HepG2 (cell line): ENCODE data around the gene SNX2. TPM values are rescaled to one million over a fixed set of nuclear protein-coding genes. Genes with fewer than 3 reads are reported as not detected.
A peak's percentile ranks its signal among the peaks of the same experiment; 100 is the strongest.

ENCODE experiments used
- CREBL2 ChIP-seq: sonication (generic); formaldehyde crosslinking; IDR thresholded peaks from 2 replicates; pipeline ENCODE4 v1.8.1; 2023; ENCODE audit warnings: missing genetic modification reagents, mild to moderate bottlenecking, borderline replicate concordance
- ESRRA ChIP-seq: sonication (generic); formaldehyde crosslinking; IDR thresholded peaks from 2 replicates; pipeline ENCODE4 v1.5.1; 2020; ENCODE audit warnings: mild to moderate bottlenecking, low read depth, missing genetic modification reagents
- KAT2B ChIP-seq: fragments of 150-350 bp; IDR thresholded peaks from 2 replicates; pipeline ENCODE4 v1.6.1; 2014; ENCODE audit warnings: low read depth, low read length, borderline replicate concordance
- MED8 ChIP-seq: sonication (generic); formaldehyde crosslinking; IDR thresholded peaks from 2 replicates; pipeline ENCODE4 v1.8.1; 2023; ENCODE audit warnings: mild to moderate bottlenecking, missing genetic modification reagents; ENCODE audit not compliant: insufficient replicate concordance
- PITX1 ChIP-seq: sonication (generic); formaldehyde crosslinking; IDR thresholded peaks from 2 replicates; pipeline ENCODE4 v1.5.1; 2020; ENCODE audit warnings: mild to moderate bottlenecking, missing genetic modification reagents
- RARG ChIP-seq: sonication (generic); formaldehyde crosslinking; IDR thresholded peaks from 2 replicates; pipeline ENCODE4 v1.4.0; 2020; ENCODE audit warnings: low read depth, mild to moderate bottlenecking, missing genetic modification reagents
- RXRB ChIP-seq: IDR thresholded peaks from 2 replicates; pipeline ENCODE4 v1.6.1; 2016; ENCODE audit warnings: borderline replicate concordance, missing genetic modification reagents, missing compliant biosample characterization
- SALL1 ChIP-seq: sonication (generic); formaldehyde crosslinking; IDR thresholded peaks from 2 replicates; pipeline ENCODE4 v1.8.0; 2022; ENCODE audit warnings: mild to moderate bottlenecking, missing genetic modification reagents
- ZHX1 ChIP-seq: sonication (generic); formaldehyde crosslinking; IDR thresholded peaks from 2 replicates; pipeline ENCODE4 v1.8.1; 2022; ENCODE audit warnings: low read depth, mild to moderate bottlenecking, missing genetic modification reagents
- ZNF354B ChIP-seq: sonication (generic); formaldehyde crosslinking; IDR thresholded peaks from 2 replicates; pipeline ENCODE4 v1.8.0; 2022; ENCODE audit warnings: mild to moderate bottlenecking, missing genetic modification reagents
- ZNF615 ChIP-seq: sonication (generic); formaldehyde crosslinking; IDR thresholded peaks from 2 replicates; pipeline ENCODE4 v1.5.0; 2020; ENCODE audit warnings: mild to moderate bottlenecking, missing genetic modification reagents, borderline replicate concordance
- ZNF644 ChIP-seq: IDR thresholded peaks from 2 replicates; pipeline ENCODE4 v1.6.1; 2016; ENCODE audit warnings: low read depth
- polyA plus RNA-seq, 8 experiments: library from polyadenylated mRNA; depleted of rRNA in 3 of 8; stranded (reverse) in 7 of 8; unstranded in 1 of 8; fragments of >200 nt; fragmentation: Illumina TruSeq in 4 of 8; extraction: Trizol in 4 of 8; gene quantifications; 2 replicates each; pipeline versions ENCODE4 v1.2.1 to v1.2.3, GENCODE V29; 2011 to 2016; ENCODE audit warnings: low read depth in 4 of 8, missing spikeins in 1 of 8, mixed read lengths in 1 of 8; ENCODE audit not compliant: insufficient read depth in 1 of 8
- total RNA-seq, 5 experiments: library from RNA; depleted of rRNA; stranded (reverse); fragments of >200 nt; fragmentation: Illumina TruSeq; extraction: Trizol; gene quantifications; 2 replicates each; pipeline ENCODE4 v1.2.3, GENCODE V29; 2016; ENCODE audit warnings: low read depth in 1 of 5
- TF ChIP-seq, protein P1 (sequence below): sonication (generic); formaldehyde crosslinking; IDR thresholded peaks from 2 replicates; pipeline ENCODE4 v1.5.0; 2020; ENCODE audit warnings: mild to moderate bottlenecking, missing genetic modification reagents, moderate library complexity
- TF ChIP-seq, protein P2 (sequence below): sonication (generic); formaldehyde crosslinking; IDR thresholded peaks from 2 replicates; pipeline ENCODE4 v1.4.0; 2020; ENCODE audit warnings: missing genetic modification reagents, borderline replicate concordance
- TF ChIP-seq, protein P3 (sequence below): sonication (generic); formaldehyde crosslinking; IDR thresholded peaks from 2 replicates; pipeline ENCODE4 v1.4.0; 2020; ENCODE audit warnings: mild to moderate bottlenecking, missing genetic modification reagents

SNX2 gene
- total and polyA plus RNA-seq, 2 of the 13 experiments (the other 11 are each of a cell fraction or from before 2014, with no cell fraction given): 26.4 to 78.8 TPM

DNA sequence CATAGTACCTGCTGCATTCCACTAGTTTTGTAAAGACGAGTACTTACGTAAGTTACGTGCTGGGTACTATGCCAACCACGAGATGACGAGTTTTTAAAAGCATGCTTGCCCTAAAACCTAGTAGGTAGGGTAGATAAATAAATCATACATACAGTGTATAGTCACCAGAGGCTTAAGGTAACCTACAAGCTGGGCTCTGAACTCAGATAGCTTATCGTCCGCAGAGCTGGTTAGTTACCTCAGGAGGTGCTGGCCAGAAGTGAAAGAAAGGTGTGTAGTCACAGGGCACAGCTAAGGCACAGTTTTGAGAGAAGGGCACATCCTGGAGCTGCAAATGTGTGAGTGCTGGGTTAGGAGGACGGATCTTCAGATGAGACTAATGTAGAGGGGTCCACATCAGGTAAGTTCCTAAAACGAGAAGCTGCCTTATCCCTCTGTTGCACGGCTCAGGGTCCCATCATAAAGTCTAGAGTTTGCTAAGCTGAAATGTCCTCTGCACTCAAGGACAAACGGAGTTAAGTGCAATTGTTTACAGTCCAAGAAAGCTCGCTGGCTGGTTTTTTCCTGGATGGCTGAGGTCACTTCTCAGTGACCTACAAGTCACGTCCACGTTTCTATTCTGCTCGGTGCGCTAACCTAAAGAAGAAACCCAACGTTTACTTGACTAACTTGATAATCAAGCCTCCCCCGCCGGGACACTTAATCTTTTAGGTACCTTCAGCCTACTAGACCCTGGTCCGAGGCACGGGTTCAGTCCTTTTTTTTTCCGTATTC, 69.4 kb downstream of the SNX2 start (continued):
- TF ChIP-seq ZHX1 (0 out of 2 replicates have a peak, but pooled peaks have one; percentile 29), RXRB (CRISPR knock-in tag) (peak; percentile 31; the same call in 1 of the 2 replicates), ZNF615 (CRISPR knock-in tag) (no peak), SALL1 (CRISPR knock-in tag) (no peak), KAT2B (no peak), RARG (CRISPR knock-in tag) (0 out of 2 replicates have a peak, but pooled peaks have one; percentile 18), ESRRA (CRISPR knock-in tag) (peak; percentile 86), ZNF354B (0 out of 2 replicates have a peak, but pooled peaks have one; percentile 16), ZNF644 (CRISPR knock-in tag) (no peak), MED8 (CRISPR knock-in tag) (no peak), CREBL2 (no peak), PITX1 (CRISPR knock-in tag) (peak; percentile 25; the same call in 1 of the 2 replicates)
- TF ChIP-seq, protein P1, sequence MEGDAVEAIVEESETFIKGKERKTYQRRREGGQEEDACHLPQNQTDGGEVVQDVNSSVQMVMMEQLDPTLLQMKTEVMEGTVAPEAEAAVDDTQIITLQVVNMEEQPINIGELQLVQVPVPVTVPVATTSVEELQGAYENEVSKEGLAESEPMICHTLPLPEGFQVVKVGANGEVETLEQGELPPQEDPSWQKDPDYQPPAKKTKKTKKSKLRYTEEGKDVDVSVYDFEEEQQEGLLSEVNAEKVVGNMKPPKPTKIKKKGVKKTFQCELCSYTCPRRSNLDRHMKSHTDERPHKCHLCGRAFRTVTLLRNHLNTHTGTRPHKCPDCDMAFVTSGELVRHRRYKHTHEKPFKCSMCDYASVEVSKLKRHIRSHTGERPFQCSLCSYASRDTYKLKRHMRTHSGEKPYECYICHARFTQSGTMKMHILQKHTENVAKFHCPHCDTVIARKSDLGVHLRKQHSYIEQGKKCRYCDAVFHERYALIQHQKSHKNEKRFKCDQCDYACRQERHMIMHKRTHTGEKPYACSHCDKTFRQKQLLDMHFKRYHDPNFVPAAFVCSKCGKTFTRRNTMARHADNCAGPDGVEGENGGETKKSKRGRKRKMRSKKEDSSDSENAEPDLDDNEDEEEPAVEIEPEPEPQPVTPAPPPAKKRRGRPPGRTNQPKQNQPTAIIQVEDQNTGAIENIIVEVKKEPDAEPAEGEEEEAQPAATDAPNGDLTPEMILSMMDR (CRISPR knock-in tag): no peak
- TF ChIP-seq, protein P2, sequence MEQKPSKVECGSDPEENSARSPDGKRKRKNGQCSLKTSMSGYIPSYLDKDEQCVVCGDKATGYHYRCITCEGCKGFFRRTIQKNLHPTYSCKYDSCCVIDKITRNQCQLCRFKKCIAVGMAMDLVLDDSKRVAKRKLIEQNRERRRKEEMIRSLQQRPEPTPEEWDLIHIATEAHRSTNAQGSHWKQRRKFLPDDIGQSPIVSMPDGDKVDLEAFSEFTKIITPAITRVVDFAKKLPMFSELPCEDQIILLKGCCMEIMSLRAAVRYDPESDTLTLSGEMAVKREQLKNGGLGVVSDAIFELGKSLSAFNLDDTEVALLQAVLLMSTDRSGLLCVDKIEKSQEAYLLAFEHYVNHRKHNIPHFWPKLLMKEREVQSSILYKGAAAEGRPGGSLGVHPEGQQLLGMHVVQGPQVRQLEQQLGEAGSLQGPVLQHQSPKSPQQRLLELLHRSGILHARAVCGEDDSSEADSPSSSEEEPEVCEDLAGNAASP (CRISPR knock-in tag): peak; percentile 45; the same call in 1 of the 2 replicates
- TF ChIP-seq, protein P3, sequence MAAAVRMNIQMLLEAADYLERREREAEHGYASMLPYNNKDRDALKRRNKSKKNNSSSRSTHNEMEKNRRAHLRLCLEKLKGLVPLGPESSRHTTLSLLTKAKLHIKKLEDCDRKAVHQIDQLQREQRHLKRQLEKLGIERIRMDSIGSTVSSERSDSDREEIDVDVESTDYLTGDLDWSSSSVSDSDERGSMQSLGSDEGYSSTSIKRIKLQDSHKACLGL (CRISPR knock-in tag): no peak
